ENCODE data around the gene TLE5. TPM values are rescaled to one million over a fixed set of nuclear protein-coding genes. Genes with fewer than 3 reads are reported as not detected.

The TLE5 gene
- total RNA-seq, 4 donors from 2014 or later, result 502 to 905 (median 558) TPM

- Histone ChIP-seq H3K9me3 (no peaks in the 10 kb centered on the region), H3K36me3 (no peaks in the 10 kb centered on the region), H3K4me3 (no peak overlapping the region), H3K27ac (no peak overlapping the region), H3K27me3 (no peaks in the 10 kb centered on the region), H3K4me1 (peaks cover 0 to 15% (median 9%) of the 10 kb centered on the region in 3 donors)
- TF ChIP-seq EP300 (IDR thresholded peaks at IDR 0.05) (no peak), POLR2AphosphoS5 (IDR thresholded peaks at IDR 0.05) (no peak), POLR2A (IDR thresholded peaks at IDR 0.05) (no peak), CTCF (IDR thresholded peaks at IDR 0.05) (no peak)
- 72% methylated on average over 6 of the region's 10 CpGs; no CpG with 5 or more reads in 1 of the 2 donors for WGBS, 2 donors (ENCODE audit: low coverage in 1 of 2)
- ATAC-seq, result no peak
These were observed 22.6 kb upstream of the TLE5 start for GRCh38 chr19:3084943-3085342.

GRCh38 chr19:3083964-3084363 is 21.7 kb upstream of the TLE5 start:
- 92 to 93% methylated on average over 2 to 7 of the region's 7 CpGs for WGBS, 2 donors (ENCODE audit: low coverage in 1 of 2)
- Histone ChIP-seq H3K9me3 (no peaks in the 10 kb centered on the region), H3K27ac (no peak overlapping the region), H3K4me1 (peaks cover 0 to 18% (median 9%) of the 10 kb centered on the region in 3 donors), H3K27me3 (no peaks in the 10 kb centered on the region), H3K4me3 (no peak overlapping the region), H3K36me3 (no peaks in the 10 kb centered on the region)
- no peak for ATAC-seq
- TF ChIP-seq POLR2A (IDR thresholded peaks at IDR 0.05) (no peak), EP300 (IDR thresholded peaks at IDR 0.05) (no peak), POLR2AphosphoS5 (IDR thresholded peaks at IDR 0.05) (no peak), CTCF (IDR thresholded peaks at IDR 0.05) (no peak)

GRCh38 chr19:3082331-3082730 is 20.0 kb upstream of the TLE5 start:
- WGBS, 2 donors (ENCODE audit: low coverage in 1 of 2), result 90 to 95% methylated on average over 7 to 10 of the region's 10 CpGs

GRCh38 chr19:3080286-3080685 is 18.0 kb upstream of the TLE5 start:
- Histone ChIP-seq H3K4me3 (no peak overlapping the region), H3K4me1 (peaks cover 0 to 31% (median 9%) of the 10 kb centered on the region in 3 donors), H3K27ac (peak overlapping the region in 3 of 4 donors; percentile 54 to 72 (median 58)), H3K9me3 (no peaks in the 10 kb centered on the region), H3K27me3 (no peaks in the 10 kb centered on the region), H3K36me3 (no peaks in the 10 kb centered on the region)
- 10 to 17% methylated on average over 6 to 8 of the region's 12 CpGs for WGBS, 2 donors (ENCODE audit: low coverage in 1 of 2)
- TF ChIP-seq EP300 (IDR thresholded peaks at IDR 0.05) (no peak), CTCF (IDR thresholded peaks at IDR 0.05) (no peak), POLR2A (IDR thresholded peaks at IDR 0.05) (no peak), POLR2AphosphoS5 (IDR thresholded peaks at IDR 0.05) (no peak)
- peak; percentile 64 for ATAC-seq

More at GRCh38 chr19:3082331-3082730, 20.0 kb upstream of the TLE5 start:
- no peak for ATAC-seq
- no peak for TF ChIP-seq CTCF (IDR thresholded peaks at IDR 0.05)
- TF ChIP-seq POLR2A (IDR thresholded peaks at IDR 0.05), result no peak
- TF ChIP-seq EP300 (IDR thresholded peaks at IDR 0.05), result no peak
- no peak for TF ChIP-seq POLR2AphosphoS5 (IDR thresholded peaks at IDR 0.05)
- Histone ChIP-seq H3K4me1 (peaks cover 0 to 18% (median 9%) of the 10 kb centered on the region in 3 donors), H3K36me3 (no peaks in the 10 kb centered on the region), H3K27ac (no peak overlapping the region), H3K9me3 (no peaks in the 10 kb centered on the region), H3K27me3 (no peaks in the 10 kb centered on the region), H3K4me3 (no peak overlapping the region)

GRCh38 chr19:3079578-3079977 is 17.3 kb upstream of the TLE5 start:
- Histone ChIP-seq H3K9me3 (no peaks in the 10 kb centered on the region), H3K4me3 (no peak overlapping the region), H3K27me3 (no peaks in the 10 kb centered on the region), H3K4me1 (peaks cover 0 to 31% (median 9%) of the 10 kb centered on the region in 3 donors), H3K36me3 (no peaks in the 10 kb centered on the region), H3K27ac (peak overlapping the region in 3 of 4 donors; percentile 54 to 72 (median 58))
- TF ChIP-seq EP300 (IDR thresholded peaks at IDR 0.05) (no peak), POLR2A (IDR thresholded peaks at IDR 0.05) (no peak), POLR2AphosphoS5 (IDR thresholded peaks at IDR 0.05) (no peak), CTCF (IDR thresholded peaks at IDR 0.05) (no peak)
- 74 to 89% methylated on average over 3 to 4 of the region's 4 CpGs for WGBS, 2 donors (ENCODE audit: low coverage in 1 of 2)
- ATAC-seq, result no peak

Measured in gastroesophageal sphincter (tissue), 4 donors.